AG10803 (cell line): ENCODE measurements around the gene CPM.

Experiments used
- DNase-seq: peaks from one replicate; pipeline ENCODE4 v3.0.0; 2010; ENCODE audit warnings: low read depth
- H3K4me3 ChIP-seq: 2 replicates; pipeline ENCODE4 v1.5.1; 2011; ENCODE audit warnings: mild to moderate bottlenecking, low read length, control low read depth
- CTCF ChIP-seq: conservative IDR thresholded peaks from 2 replicates; pipeline ENCODE4 v1.5.1; 2011; ENCODE audit warnings: mild to moderate bottlenecking, low read length, control low read depth, inconsistent platforms

CPM gene

GRCh38 chr12:68943848-68944247 is 10.9 kb upstream of the CPM start:
- TF ChIP-seq CTCF = no peak
- H3K4me3 ChIP-seq = no peak overlapping the region
- no peak for DNase-seq

GRCh38 chr12:68940731-68941130 is 7.8 kb upstream of the CPM start:
- H3K4me3 ChIP-seq = no peak overlapping the region
- no peak for DNase-seq
- TF ChIP-seq CTCF = no peak

- no peak for TF ChIP-seq CTCF
- DNase-seq = no peak
- H3K4me3 ChIP-seq = no peak overlapping the region
Observed at GRCh38 chr12:68939505-68939904, 6.5 kb upstream of the CPM start.

- no peak overlapping the region for H3K4me3 ChIP-seq
- TF ChIP-seq CTCF = no peak
- no peak for DNase-seq
Observed at GRCh38 chr12:68934392-68934791, 1.4 kb upstream of the CPM start.

- TF ChIP-seq CTCF = no peak
- no peak for DNase-seq
- H3K4me3 ChIP-seq = peak overlapping the region; percentile 66
Observed at GRCh38 chr12:68932128-68932960, 627 bp downstream of the CPM start.

- TF ChIP-seq CTCF = no peak
- no peak for DNase-seq
- H3K4me3 ChIP-seq = no peak overlapping the region
Observed at GRCh38 chr12:68930178-68930577, 2.8 kb downstream of the CPM start.

GRCh38 chr12:68924546-68924945 is 8.4 kb downstream of the CPM start:
- TF ChIP-seq CTCF = no peak
- H3K4me3 ChIP-seq = no peak overlapping the region
- DNase-seq = no peak
